Stomach (tissue), 9 donors: ENCODE data around the gene FA2H. TPM values are rescaled to one million over a fixed set of nuclear protein-coding genes. Genes with fewer than 3 reads are reported as not detected.

Experiments
- DNase-seq, 2 donors: peaks; one replicate each; pipeline versions ENCODE4 v3.0.0 to v3.0.0-alpha.2; 2013 to 2019
- H3K27ac ChIP-seq, 5 donors: fragments of 200-600 bp in 4 of 5; sonication (generic) in 4 of 5; one replicate each; pipeline ENCODE4 v1.5.1; 2013 to 2019; ENCODE audit warnings: mild to moderate bottlenecking in 1 of 5, moderate library complexity in 1 of 5
- H3K27me3 ChIP-seq, 3 donors: fragments of 200-600 bp; sonication (generic); one replicate each; pipeline ENCODE4 v1.5.1; 2017 to 2019; ENCODE audit warnings: mixed run types in 1 of 3
- H3K36me3 ChIP-seq, 4 donors: fragments of 200-600 bp; sonication (generic); 1 replicate in 3 of 4; 2 replicates in 1 of 4; pipeline ENCODE4 v1.5.1; 2016 to 2019
- H3K4me1 ChIP-seq, 4 donors: fragments of 200-600 bp; sonication (generic); one replicate each; pipeline ENCODE4 v1.5.1; 2016 to 2019
- H3K4me3 ChIP-seq, 4 donors: fragments of 200-600 bp; sonication (generic) in 3 of 4; one replicate each; pipeline ENCODE4 v1.5.1; 2016 to 2019; ENCODE audit warnings: mild to moderate bottlenecking in 1 of 4
- H3K9me3 ChIP-seq, 4 donors: fragments of 200-600 bp; sonication (generic); one replicate each; pipeline ENCODE4 v1.5.1; 2016 to 2019
- EP300 ChIP-seq: sonication (generic); formaldehyde crosslinking; IDR thresholded peaks from one replicate; pipeline ENCODE4 v1.6.1; 2017; ENCODE audit warnings: antibody characterized with exemption
- POLR2A ChIP-seq, 4 donors: fragments of 450-650 bp; IDR thresholded peaks; one replicate each; pipeline ENCODE4 v1.6.1; 2016; ENCODE audit warnings: antibody characterized with exemption in 4 of 4, control low read depth in 2 of 4, mild to moderate bottlenecking in 1 of 4, moderate library complexity in 1 of 4
- POLR2AphosphoS5 ChIP-seq, 3 donors: sonication (generic); formaldehyde crosslinking; IDR thresholded peaks; one replicate each; pipeline ENCODE4 v1.6.1; 2016; ENCODE audit warnings: antibody characterized with exemption in 3 of 3
- WGBS, 5 donors: extraction: QIAGEN DNeasy Blood & Tissue Kit in 3 of 5; methylation state at CpG; one replicate each; pipeline versions ENCODE4 v1.1.5 to v1.1.7; 2013 to 2018; 5-methylcytosine and 5-hydroxymethylcytosine counted together
- intact Hi-C: fragments of 100-400 bp; cut with DNase I; formaldehyde crosslinking; loops from one replicate; pipeline ENCODE4 v1.15.1; 2023; ENCODE audit warnings: low total_unique reads
- polyA plus RNA-seq, 3 donors: library from polyadenylated mRNA; stranded (reverse); fragments of 200-250 nt; gene quantifications; one replicate each; pipeline ENCODE4 v1.2.3, GENCODE V29; 2013
- total RNA-seq, 5 donors: library from RNA; depleted of rRNA; stranded (reverse); fragments of >200 nt; gene quantifications; one replicate each; pipeline versions ENCODE4 v1.1.0 to v1.2.3, GENCODE V29; 2014 to 2016
- TF ChIP-seq, protein P1 (sequence below), 7 experiments: fragments of 450-650 bp in 4 of 7; fragments of 200-600 bp in 3 of 7; sonication (generic) in 3 of 7; IDR thresholded peaks; one replicate each; pipeline ENCODE4 v1.5.1; 2016 to 2019; ENCODE audit warnings: antibody characterized with exemption in 7 of 7, control low read depth in 2 of 7, mild to moderate bottlenecking in 1 of 7
- donor health status: healthy with polysubstance abuse.
- donor health status: Bipolar disorder and iron deficiency.
- donor health status: healthy.

FA2H gene
- total and polyA plus RNA-seq, 8 donors, result 1.8 to 64.2 (median 15.7) TPM

- peaks cover 0 to 15% (median 0%) of the 10 kb centered on the region in 3 donors for H3K27me3 ChIP-seq
Observed at GRCh38 chr16:74738816-74739215, 35.8 kb downstream of the FA2H start.

DNA sequence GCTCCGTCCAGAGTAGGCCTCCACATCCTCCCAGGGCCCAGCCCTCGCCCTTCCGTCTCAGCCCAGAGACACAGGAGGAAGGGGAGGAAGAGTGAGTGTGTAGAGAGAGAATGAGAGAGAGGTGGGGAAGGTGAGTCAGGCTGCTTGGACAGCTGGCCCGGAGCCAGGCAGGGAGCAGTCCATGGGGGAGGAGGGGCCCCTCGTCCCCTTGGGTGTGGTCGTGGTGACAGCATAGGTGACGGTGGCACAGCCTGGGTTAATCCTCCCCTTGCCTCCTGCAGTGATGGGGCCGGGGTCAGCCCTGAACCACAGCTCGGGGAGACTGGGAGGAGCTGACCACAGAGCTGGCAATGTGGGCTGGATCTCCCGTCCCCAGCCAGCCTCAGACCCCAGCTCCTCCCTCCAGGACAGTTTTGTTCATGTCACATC lies 36.5 kb downstream of the FA2H start:
- H3K4me1 ChIP-seq, result peaks cover 6 to 32% (median 17%) of the 10 kb centered on the region in 4 donors
- peaks cover 0 to 15% (median 0%) of the 10 kb centered on the region in 3 donors for H3K27me3 ChIP-seq
- peak overlapping the region; percentile 34 to 91 (median 84) for H3K27ac ChIP-seq
- intact Hi-C loops, result no loop called here
- H3K4me3 ChIP-seq, result no peak overlapping the region
- WGBS, 5 donors, result 28 to 56% (median 38%) methylated on average over 8 to 10 of the region's 10 CpGs
- no peaks in the 10 kb centered on the region for H3K9me3 ChIP-seq
- TF ChIP-seq POLR2AphosphoS5 (IDR thresholded peaks at IDR 0.05) (peak in 2 of 3 donors; percentile 42 to 51), EP300 (no peak)
- peaks cover 0 to 5% (median 3%) of the 10 kb centered on the region in 4 donors for H3K36me3 ChIP-seq
- peak; percentile 75 to 81 for DNase-seq

More at GRCh38 chr16:74738816-74739215, 35.8 kb downstream of the FA2H start:
- Histone ChIP-seq H3K9me3 (no peaks in the 10 kb centered on the region), H3K27ac (peak overlapping the region; percentile 1 to 91 (median 84)), H3K4me3 (no peak overlapping the region), H3K36me3 (peaks cover 0 to 5% (median 3%) of the 10 kb centered on the region in 4 donors), H3K4me1 (peaks cover 13 to 38% (median 21%) of the 10 kb centered on the region in 4 donors)
- intact Hi-C loops, result no loop called here
- no peak for DNase-seq
- WGBS, 5 donors, result 90 to 98% (median 94%) methylated on average over 7 to 11 of the region's 11 CpGs
- TF ChIP-seq POLR2A (IDR thresholded peaks at IDR 0.05), result no peak
- TF ChIP-seq POLR2AphosphoS5 (IDR thresholded peaks at IDR 0.05), result no peak
- TF ChIP-seq, protein P1, sequence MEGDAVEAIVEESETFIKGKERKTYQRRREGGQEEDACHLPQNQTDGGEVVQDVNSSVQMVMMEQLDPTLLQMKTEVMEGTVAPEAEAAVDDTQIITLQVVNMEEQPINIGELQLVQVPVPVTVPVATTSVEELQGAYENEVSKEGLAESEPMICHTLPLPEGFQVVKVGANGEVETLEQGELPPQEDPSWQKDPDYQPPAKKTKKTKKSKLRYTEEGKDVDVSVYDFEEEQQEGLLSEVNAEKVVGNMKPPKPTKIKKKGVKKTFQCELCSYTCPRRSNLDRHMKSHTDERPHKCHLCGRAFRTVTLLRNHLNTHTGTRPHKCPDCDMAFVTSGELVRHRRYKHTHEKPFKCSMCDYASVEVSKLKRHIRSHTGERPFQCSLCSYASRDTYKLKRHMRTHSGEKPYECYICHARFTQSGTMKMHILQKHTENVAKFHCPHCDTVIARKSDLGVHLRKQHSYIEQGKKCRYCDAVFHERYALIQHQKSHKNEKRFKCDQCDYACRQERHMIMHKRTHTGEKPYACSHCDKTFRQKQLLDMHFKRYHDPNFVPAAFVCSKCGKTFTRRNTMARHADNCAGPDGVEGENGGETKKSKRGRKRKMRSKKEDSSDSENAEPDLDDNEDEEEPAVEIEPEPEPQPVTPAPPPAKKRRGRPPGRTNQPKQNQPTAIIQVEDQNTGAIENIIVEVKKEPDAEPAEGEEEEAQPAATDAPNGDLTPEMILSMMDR (IDR thresholded peaks at IDR 0.05), result no peak
- no peak for TF ChIP-seq EP300

- peaks cover 4 to 28% (median 16%) of the 10 kb centered on the region in 4 donors for H3K4me1 ChIP-seq
- H3K4me3 ChIP-seq, result no peak overlapping the region
- H3K27me3 ChIP-seq, result peaks cover 0 to 15% (median 0%) of the 10 kb centered on the region in 3 donors
- peak overlapping the region; percentile 34 to 91 (median 84) for H3K27ac ChIP-seq
- TF ChIP-seq POLR2AphosphoS5 (IDR thresholded peaks at IDR 0.05), result no peak
- no peak for TF ChIP-seq POLR2A (IDR thresholded peaks at IDR 0.05)
- TF ChIP-seq EP300, result no peak
- TF ChIP-seq, protein P1 (IDR thresholded peaks at IDR 0.05), result no peak
- no peaks in the 10 kb centered on the region for H3K9me3 ChIP-seq
- 59 to 82% (median 77%) methylated on average over 6 of the region's 6 CpGs for WGBS, 5 donors
- peaks cover 0 to 5% (median 3%) of the 10 kb centered on the region in 4 donors for H3K36me3 ChIP-seq
- DNase-seq, result no peak
- intact Hi-C loops, result no loop called here
Observed at GRCh38 chr16:74737521-74737920, 37.1 kb downstream of the FA2H start.

DNA sequence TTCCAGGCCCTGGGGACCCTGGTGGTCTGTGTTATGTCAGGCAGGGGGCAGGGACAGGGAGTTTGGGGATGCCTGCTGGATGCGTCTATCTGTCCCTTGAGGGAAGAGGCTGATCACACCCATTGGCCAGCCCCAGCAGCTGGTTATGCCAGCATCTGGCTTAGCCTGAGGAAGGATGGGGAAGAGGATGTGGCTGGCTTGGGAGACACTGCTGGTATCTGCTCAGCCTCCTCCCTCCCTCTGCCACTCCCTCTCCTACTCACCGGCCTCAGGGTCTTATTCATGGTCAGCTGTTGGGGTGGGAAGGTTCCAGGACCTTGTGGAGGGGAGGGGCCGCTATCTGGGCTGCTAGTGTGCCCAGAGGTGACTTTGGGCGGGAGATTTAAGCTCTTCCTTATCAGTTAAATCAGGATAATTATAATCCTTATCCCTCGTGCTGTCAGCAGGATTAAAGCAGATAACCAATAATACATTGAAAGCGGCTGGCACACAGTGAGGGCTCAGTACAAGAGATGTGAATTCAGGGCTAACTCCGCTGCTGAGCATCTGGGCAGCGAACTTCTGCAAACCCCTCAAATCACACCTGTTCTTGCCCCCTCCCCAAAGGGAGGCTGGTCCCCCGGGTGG lies 38.0 kb downstream of the FA2H start:
- Histone ChIP-seq H3K4me3 (no peak overlapping the region), H3K27ac (peak overlapping the region in 3 of 5 donors; percentile 31 to 85 (median 46)), H3K36me3 (peaks cover 0 to 5% (median 3%) of the 10 kb centered on the region in 4 donors), H3K4me1 (peaks cover 0 to 19% (median 8%) of the 10 kb centered on the region in 4 donors), H3K9me3 (no peaks in the 10 kb centered on the region), H3K27me3 (peaks cover 0 to 15% (median 0%) of the 10 kb centered on the region in 3 donors)
- no peak for DNase-seq
- intact Hi-C loops, result no loop called here
- TF ChIP-seq POLR2A (IDR thresholded peaks at IDR 0.05), result no peak
- TF ChIP-seq POLR2AphosphoS5 (IDR thresholded peaks at IDR 0.05), result no peak
- no peak for TF ChIP-seq EP300
- TF ChIP-seq, protein P1 (IDR thresholded peaks at IDR 0.05), result no peak
- WGBS, 5 donors, result 78 to 83% (median 79%) methylated on average over 8 to 9 of the region's 9 CpGs

DNA sequence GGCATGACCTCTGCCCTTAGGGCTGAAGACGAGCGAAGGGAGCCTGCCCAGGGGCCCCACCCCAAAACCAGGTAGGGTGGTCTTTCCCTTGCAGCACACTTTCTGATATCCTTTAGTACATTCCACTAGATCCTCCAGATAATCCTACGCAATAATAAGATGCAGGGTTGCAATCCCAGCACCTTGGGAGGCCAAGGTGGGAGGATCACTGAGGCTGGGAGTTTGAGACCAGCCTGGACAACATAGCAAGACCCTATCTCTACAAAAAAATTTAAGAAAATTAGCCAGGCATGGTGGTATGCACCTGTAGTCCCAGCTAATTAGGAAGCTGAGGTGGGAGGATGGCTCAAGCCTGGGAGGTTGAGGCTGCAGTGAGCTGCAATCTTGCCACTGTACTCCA lies 39.1 kb downstream of the FA2H start:
- 89 to 98% (median 95%) methylated on average over 3 of the region's 3 CpGs for WGBS, 5 donors
- H3K4me1 ChIP-seq, result peaks cover 0 to 13% (median 3%) of the 10 kb centered on the region in 4 donors
- H3K9me3 ChIP-seq, result no peaks in the 10 kb centered on the region
- H3K27ac ChIP-seq, result peak overlapping the region in 1 of 5 donors; percentile 85
- no peak overlapping the region for H3K4me3 ChIP-seq
- peaks cover 0 to 15% (median 0%) of the 10 kb centered on the region in 3 donors for H3K27me3 ChIP-seq
- DNase-seq, result no peak
- intact Hi-C loops, result no loop called here
- H3K36me3 ChIP-seq, result peaks cover 0 to 5% (median 3%) of the 10 kb centered on the region in 4 donors
- TF ChIP-seq POLR2A (IDR thresholded peaks at IDR 0.05), result no peak
- no peak for TF ChIP-seq EP300
- TF ChIP-seq POLR2AphosphoS5 (IDR thresholded peaks at IDR 0.05), result no peak
- TF ChIP-seq, protein P1 (IDR thresholded peaks at IDR 0.05), result no peak
